ENCODE data around the gene DMRT3. TPM values are rescaled to one million over a fixed set of nuclear protein-coding genes. Genes with fewer than 3 reads are reported as not detected.

DMRT3 gene
- polyA plus RNA-seq, 1 experiment = not detected

DNA sequence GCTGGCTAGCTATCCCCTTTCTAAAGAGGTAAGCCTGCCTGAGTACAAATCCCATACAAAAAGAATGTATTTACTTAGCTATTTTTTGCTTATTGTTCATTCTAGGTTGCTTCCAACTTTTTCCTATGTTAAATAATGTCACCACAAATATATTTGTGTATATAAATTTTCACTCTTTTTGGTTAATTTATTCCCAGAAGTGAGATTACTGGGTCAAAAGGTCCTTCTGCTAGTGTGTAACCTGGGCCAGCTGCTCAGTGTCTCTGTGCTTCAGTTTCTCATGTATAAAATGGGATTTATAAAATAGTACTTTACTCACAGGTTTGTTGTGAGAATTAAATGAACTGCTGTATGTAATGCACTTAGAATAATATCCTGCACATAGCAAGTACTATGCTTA, 49.8 kb downstream of the DMRT3 start:
- Histone ChIP-seq H3K27me3 (ENCODE audit: control insufficient read depth, insufficient read depth, low read length) (no peaks in the 10 kb centered on the region), H3K4me3 (ENCODE audit: low read depth, low read length) (no peak overlapping the region), H3K36me3 (ENCODE audit: control insufficient read depth, insufficient read depth, low read length) (no peaks in the 10 kb centered on the region)
- DNase-seq (ENCODE audit: low read depth) = no peak
- TF ChIP-seq CTCF (IDR thresholded peaks at IDR 0.05; ENCODE audit: insufficient read depth, low read depth, low read length) = no peak
- ChIA-PET POLR2A (no interaction called here), CTCF (no interaction called here)

GRCh38 chr9:1028501-1029190, 52.2 kb downstream of the DMRT3 start:
- TF ChIP-seq CTCF (IDR thresholded peaks at IDR 0.05; ENCODE audit: insufficient read depth, low read depth, low read length) = no peak
- no peak overlapping the region for H3K4me3 ChIP-seq (ENCODE audit: low read depth, low read length)
- no peaks in the 10 kb centered on the region for H3K27me3 ChIP-seq (ENCODE audit: control insufficient read depth, insufficient read depth, low read length)
- ChIA-PET POLR2A (no interaction called here), CTCF (interaction anchor here (1.4 kb wide), 1 partner anchor 19 kb away, joined by 5 read pairs; no protein-coding TSS in a partner anchor)
- DNase-seq (ENCODE audit: low read depth) = no peak
- H3K36me3 ChIP-seq (ENCODE audit: control insufficient read depth, insufficient read depth, low read length) = no peaks in the 10 kb centered on the region

DNA sequence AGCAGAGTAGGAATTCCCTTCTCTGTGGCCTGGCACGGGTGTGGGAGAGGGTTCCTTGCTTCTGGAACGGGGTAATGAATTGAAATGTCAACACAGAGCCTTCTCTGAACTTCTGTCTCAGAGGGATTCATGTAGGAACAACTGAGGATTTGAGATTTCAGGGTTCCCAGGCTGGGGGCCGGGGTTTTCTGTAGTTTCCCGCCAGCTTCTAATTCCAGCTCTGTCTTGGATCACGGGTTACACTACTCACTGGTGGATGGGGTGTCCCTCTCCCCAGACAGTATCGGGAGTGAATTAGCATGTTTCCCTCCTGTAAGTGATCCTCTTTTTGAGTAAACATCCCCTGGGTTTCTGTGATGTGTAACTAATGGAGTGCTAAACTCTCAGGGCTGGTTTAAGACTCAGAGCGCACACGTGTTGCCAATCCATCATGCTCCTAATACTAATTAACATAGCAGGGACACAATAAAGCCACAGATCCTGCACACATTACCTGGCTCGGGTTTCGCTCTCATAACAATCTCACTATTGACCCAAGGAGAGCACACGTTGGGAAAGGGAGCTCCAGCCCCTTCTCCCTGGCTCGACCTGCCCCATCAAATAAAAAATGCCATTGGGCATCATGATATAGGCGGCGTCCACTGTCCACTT, 55.6 kb downstream of the DMRT3 start:
- DNase-seq (ENCODE audit: low read depth) = no peak
- ChIA-PET POLR2A (no interaction called here), CTCF (interaction anchor here (0.6 kb wide), 1 partner anchor 29 kb away, joined by 3 read pairs; no protein-coding TSS in a partner anchor)
- Histone ChIP-seq H3K27me3 (ENCODE audit: control insufficient read depth, insufficient read depth, low read length) (no peaks in the 10 kb centered on the region), H3K36me3 (ENCODE audit: control insufficient read depth, insufficient read depth, low read length) (no peaks in the 10 kb centered on the region), H3K4me3 (ENCODE audit: low read depth, low read length) (no peak overlapping the region)
- TF ChIP-seq CTCF (IDR thresholded peaks at IDR 0.05; ENCODE audit: insufficient read depth, low read depth, low read length) = no peak

DNA sequence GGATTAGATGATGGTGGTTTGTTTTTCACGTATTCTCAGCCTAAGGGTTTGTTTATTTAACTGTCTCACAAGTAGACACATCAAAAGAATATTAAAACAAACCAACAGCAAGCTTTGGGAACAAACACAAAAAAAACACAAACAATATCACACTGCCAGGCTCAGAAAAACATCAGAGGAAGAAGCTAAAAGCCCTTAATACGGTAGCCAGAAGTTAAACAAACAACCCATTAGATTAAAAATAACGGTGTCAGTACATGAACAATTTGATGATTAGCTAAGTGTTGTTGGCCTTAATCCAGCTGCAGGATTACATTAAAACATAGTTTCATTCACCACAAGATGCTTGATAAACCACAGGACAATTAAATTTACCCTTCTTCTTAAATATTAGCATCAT, 57.8 kb downstream of the DMRT3 start:
- CTCF ChIA-PET = no interaction called here

More for the DNA sequence above, 57.8 kb downstream of the DMRT3 start:
- DNase-seq (ENCODE audit: low read depth) = no peak
- TF ChIP-seq CTCF (IDR thresholded peaks at IDR 0.05; ENCODE audit: insufficient read depth, low read depth, low read length) = no peak
- Histone ChIP-seq H3K27me3 (ENCODE audit: control insufficient read depth, insufficient read depth, low read length) (no peaks in the 10 kb centered on the region), H3K36me3 (ENCODE audit: control insufficient read depth, insufficient read depth, low read length) (no peaks in the 10 kb centered on the region), H3K4me3 (ENCODE audit: low read depth, low read length) (no peak overlapping the region)
- POLR2A ChIA-PET = no interaction called here

All from BJ (cell line).